Smooth muscle cell (in vitro differentiated cells): ENCODE results near the gene RNF11. TPM values are rescaled to one million over a fixed set of nuclear protein-coding genes. Genes with fewer than 3 reads are reported as not detected.
A peak's percentile ranks its signal among the peaks of the same experiment; 100 is the strongest.

ENCODE experiments used
- DNase-seq: peaks from one replicate; lab custom pipeline; 2025; ENCODE audit not compliant: unreplicated experiment; lab: John Stamatoyannopoulos, UW
- H2AFZ ChIP-seq: fragments of 200-600 bp; sonication (generic); 2 replicates; pipeline ENCODE4 v1.6.0; 2016; ENCODE audit warnings: antibody characterized with exemption, low read depth, mild to moderate bottlenecking
- H3F3A ChIP-seq: fragments of 200-600 bp; sonication (generic); 2 replicates; pipeline ENCODE4 v1.6.0; 2017; ENCODE audit warnings: antibody characterized with exemption, low read depth
- H3K27ac ChIP-seq: fragments of 200-600 bp; sonication (generic); 2 replicates; pipeline ENCODE4 v1.5.1; 2016; ENCODE audit warnings: low read depth, mild to moderate bottlenecking
- H3K27me3 ChIP-seq: fragments of 200-600 bp; sonication (generic); 2 replicates; pipeline ENCODE4 v1.6.1; 2016; ENCODE audit warnings: low read depth, mild to moderate bottlenecking
- H3K36me3 ChIP-seq: fragments of 200-600 bp; sonication (generic); 2 replicates; pipeline ENCODE4 v1.5.1; 2016; ENCODE audit warnings: low read depth
- H3K4me1 ChIP-seq: fragments of 200-600 bp; sonication (generic); 2 replicates; pipeline ENCODE4 v1.5.1; 2016; ENCODE audit warnings: low read depth
- H3K4me2 ChIP-seq: fragments of 200-600 bp; sonication (generic); 2 replicates; pipeline ENCODE4 v1.6.0; 2016; ENCODE audit warnings: mild to moderate bottlenecking
- H3K4me3 ChIP-seq: fragments of 200-600 bp; sonication (generic); 2 replicates; pipeline ENCODE4 v1.5.1; 2016; ENCODE audit warnings: mild to moderate bottlenecking
- H3K79me2 ChIP-seq: fragments of 200-600 bp; sonication (generic); 2 replicates; pipeline ENCODE4 v1.6.0; 2016; ENCODE audit warnings: low read depth, mild to moderate bottlenecking
- H3K9ac ChIP-seq: fragments of 200-600 bp; sonication (generic); 2 replicates; pipeline ENCODE4 v1.6.0; 2016; ENCODE audit warnings: low read depth
- H3K9me3 ChIP-seq: fragments of 200-600 bp; sonication (generic); replicated peaks from 2 replicates; pipeline ENCODE4 v1.5.1; 2016; ENCODE audit warnings: low read depth
- H4K20me1 ChIP-seq: fragments of 200-600 bp; sonication (generic); 2 replicates; pipeline ENCODE4 v1.6.0; 2016; ENCODE audit warnings: low read depth
- WGBS: methylation state at CpG from one replicate; pipeline ENCODE4 v1.1.7; 2016; ENCODE audit warnings: low lambda C conversion rate; 5-methylcytosine and 5-hydroxymethylcytosine counted together
- polyA plus RNA-seq: library from polyadenylated mRNA; unstranded; fragments of >200 nt; fragmentation: Nextera tagmentation; extraction: Ambion mirVana; gene quantifications from 2 replicates; pipeline ENCODE4 v1.2.1, GENCODE V29; 2016
- total RNA-seq: library from RNA; depleted of rRNA; stranded (reverse); fragments of >200 nt; gene quantifications from 2 replicates; pipeline ENCODE4 v1.2.3, GENCODE V29; 2014
- TF ChIP-seq, protein P1 (sequence below): fragments of 200-600 bp; sonication (generic); IDR thresholded peaks from 2 replicates; pipeline ENCODE4 v1.5.1; 2017; ENCODE audit warnings: borderline replicate concordance, mild to moderate bottlenecking, antibody characterized with exemption; ENCODE audit not compliant: insufficient read depth, poor library complexity, severe bottlenecking

The RNF11 gene
- total and polyA plus RNA-seq, 2 experiments from 2014 or later = 68.7 to 123 TPM

DNA sequence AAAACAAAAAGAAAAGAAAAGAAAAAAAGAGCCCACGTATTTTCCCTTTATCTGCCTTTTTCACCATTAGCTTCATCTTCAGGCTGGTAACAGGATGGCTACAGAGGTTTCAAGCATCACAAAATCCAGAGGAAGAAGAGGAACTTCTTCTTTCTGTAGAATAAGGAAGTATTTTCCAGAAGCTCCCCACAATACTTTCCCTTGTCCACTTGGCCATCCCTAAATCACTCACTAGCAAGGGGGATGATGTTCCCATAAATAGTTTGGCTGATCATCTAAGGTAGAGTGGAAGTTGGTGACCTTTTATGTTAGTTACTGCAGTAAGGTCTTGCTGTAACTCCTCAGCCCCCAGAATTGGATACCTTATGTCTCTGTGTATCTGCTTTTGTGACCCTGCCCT is 45.1 kb upstream of the RNF11 start:
- no peaks in the 10 kb centered on the region for H3F3A ChIP-seq
- H3K27ac ChIP-seq = no peak overlapping the region
- no peak overlapping the region for H3K9ac ChIP-seq
- H2AFZ ChIP-seq = no peak overlapping the region
- H3K27me3 ChIP-seq = no peaks in the 10 kb centered on the region
- H3K4me3 ChIP-seq = no peak overlapping the region
- no peaks in the 10 kb centered on the region for H3K36me3 ChIP-seq
- H4K20me1 ChIP-seq = no peaks in the 10 kb centered on the region
- H3K4me2 ChIP-seq = no peak overlapping the region
- no peaks in the 10 kb centered on the region for H3K4me1 ChIP-seq
- 40% methylated on average over 1 of the region's 1 CpG for WGBS
- TF ChIP-seq, protein P1, sequence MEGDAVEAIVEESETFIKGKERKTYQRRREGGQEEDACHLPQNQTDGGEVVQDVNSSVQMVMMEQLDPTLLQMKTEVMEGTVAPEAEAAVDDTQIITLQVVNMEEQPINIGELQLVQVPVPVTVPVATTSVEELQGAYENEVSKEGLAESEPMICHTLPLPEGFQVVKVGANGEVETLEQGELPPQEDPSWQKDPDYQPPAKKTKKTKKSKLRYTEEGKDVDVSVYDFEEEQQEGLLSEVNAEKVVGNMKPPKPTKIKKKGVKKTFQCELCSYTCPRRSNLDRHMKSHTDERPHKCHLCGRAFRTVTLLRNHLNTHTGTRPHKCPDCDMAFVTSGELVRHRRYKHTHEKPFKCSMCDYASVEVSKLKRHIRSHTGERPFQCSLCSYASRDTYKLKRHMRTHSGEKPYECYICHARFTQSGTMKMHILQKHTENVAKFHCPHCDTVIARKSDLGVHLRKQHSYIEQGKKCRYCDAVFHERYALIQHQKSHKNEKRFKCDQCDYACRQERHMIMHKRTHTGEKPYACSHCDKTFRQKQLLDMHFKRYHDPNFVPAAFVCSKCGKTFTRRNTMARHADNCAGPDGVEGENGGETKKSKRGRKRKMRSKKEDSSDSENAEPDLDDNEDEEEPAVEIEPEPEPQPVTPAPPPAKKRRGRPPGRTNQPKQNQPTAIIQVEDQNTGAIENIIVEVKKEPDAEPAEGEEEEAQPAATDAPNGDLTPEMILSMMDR = no peak
- DNase-seq = no peak
- no peaks in the 10 kb centered on the region for H3K79me2 ChIP-seq
- no peaks in the 10 kb centered on the region for H3K9me3 ChIP-seq

DNA sequence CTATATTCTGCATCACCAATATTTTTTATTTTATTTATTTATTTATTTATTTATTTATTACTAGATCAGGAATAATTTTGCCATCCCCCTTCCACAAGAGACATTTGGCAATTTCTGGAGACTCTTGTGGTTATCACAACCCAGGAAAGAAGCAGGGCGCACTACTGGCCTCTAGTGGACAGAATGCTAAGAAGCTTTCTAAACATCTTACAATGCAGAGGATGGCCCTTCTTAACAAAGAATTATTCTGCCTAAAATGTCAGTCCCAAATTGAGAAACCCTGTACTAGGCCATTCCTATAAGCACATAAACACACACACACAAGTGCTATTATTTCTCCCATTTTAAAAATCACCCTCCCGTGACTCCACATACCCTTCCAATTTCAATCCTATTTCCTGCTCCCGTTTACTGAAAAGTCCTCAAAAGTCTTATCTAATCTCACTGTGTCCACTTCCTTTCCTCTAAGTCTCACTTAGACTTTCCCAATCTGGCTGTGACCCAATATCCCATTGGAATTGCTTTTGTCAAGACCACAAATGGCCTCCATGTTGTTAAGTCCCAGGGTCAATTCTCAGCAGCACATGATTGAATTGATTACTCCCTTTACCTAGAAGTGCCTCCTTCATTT is 43.7 kb upstream of the RNF11 start:
- Histone ChIP-seq H3K4me2 (no peak overlapping the region), H3F3A (no peaks in the 10 kb centered on the region), H4K20me1 (no peaks in the 10 kb centered on the region), H3K27ac (no peak overlapping the region), H3K27me3 (no peaks in the 10 kb centered on the region), H3K79me2 (no peaks in the 10 kb centered on the region), H3K4me1 (no peaks in the 10 kb centered on the region), H3K36me3 (no peaks in the 10 kb centered on the region), H3K4me3 (no peak overlapping the region), H2AFZ (peak overlapping the region; percentile 20), H3K9ac (no peak overlapping the region), H3K9me3 (no peaks in the 10 kb centered on the region)
- no peak for DNase-seq
- TF ChIP-seq, protein P1 = peak; percentile 85
- WGBS = 19% methylated on average over 3 of the region's 3 CpGs

DNA sequence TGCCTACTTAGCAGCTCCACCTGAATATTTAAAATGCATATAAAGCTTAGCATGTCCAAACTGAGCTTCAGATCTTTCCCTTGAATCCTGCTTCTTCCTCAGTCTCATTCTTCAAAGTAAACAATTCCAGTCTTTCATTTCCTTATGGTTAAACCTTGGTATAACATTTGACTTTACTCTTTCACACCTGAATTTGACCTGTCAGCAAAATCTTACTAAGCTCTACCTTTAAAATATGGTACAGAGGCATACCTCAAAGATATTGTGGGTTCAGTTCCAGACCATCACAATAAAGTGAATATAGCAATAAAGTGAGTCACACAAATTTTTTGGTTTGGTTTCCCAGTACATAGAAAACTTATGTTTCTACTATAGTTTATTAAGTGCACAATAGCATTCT is 42.5 kb upstream of the RNF11 start:
- Histone ChIP-seq H3K79me2 (no peaks in the 10 kb centered on the region), H3K4me1 (no peaks in the 10 kb centered on the region), H3K36me3 (no peaks in the 10 kb centered on the region), H3K9me3 (no peaks in the 10 kb centered on the region), H3K4me2 (no peak overlapping the region), H3F3A (no peaks in the 10 kb centered on the region), H3K4me3 (no peak overlapping the region), H4K20me1 (no peaks in the 10 kb centered on the region), H3K27me3 (no peaks in the 10 kb centered on the region), H2AFZ (no peak overlapping the region), H3K9ac (no peak overlapping the region), H3K27ac (no peak overlapping the region)
- DNase-seq = no peak
- TF ChIP-seq, protein P1 = no peak
